ENCODE data around the gene TAS2R40. TPM values are rescaled to one million over a fixed set of nuclear protein-coding genes. Genes with fewer than 3 reads are reported as not detected.

The TAS2R40 gene
- total RNA-seq, 1 donor from 2014 or later, result not detected

DNA sequence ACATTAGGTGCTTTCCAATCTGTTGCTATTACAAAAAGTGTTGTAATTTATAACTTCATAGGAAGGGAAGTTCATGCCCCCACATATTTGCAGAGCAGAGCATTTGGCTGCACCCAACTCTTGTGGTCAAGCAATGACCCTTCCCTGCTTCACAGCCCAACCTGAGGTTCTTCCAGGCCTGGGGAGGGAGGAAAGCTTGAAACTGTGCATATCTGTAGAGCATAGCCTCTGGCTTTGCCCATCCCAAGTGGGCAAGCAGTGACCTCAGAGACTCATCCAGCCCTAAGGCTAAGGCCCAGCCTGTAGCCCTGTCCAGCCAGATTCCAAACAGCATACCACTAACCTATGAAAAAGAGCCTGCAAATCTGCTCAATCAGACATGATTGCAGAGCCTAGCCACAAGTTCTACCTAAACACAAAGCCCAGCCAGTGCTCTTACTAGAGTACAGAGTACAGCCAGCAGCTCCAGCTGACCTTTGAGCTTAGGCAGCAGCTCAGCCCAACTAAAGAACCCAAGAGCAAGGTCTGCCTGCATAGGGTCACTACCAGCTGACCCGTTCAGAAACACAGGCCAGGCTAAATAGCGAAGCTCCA, 27.0 kb downstream of the TAS2R40 start:
- H3K4me3 Mint-ChIP-seq, result no peak overlapping the region
- H3K36me3 ChIP-seq, result no peaks in the 10 kb centered on the region
- H3K9me3 ChIP-seq (ENCODE audit: low read depth), result no peaks in the 10 kb centered on the region
- peaks cover 12% of the 10 kb centered on the region for H3K9me3 Mint-ChIP-seq
- no peak overlapping the region for H3K9ac ChIP-seq
- H3K4me2 ChIP-seq, result no peak overlapping the region
- no peaks in the 10 kb centered on the region for H3K4me1 ChIP-seq
- no peak overlapping the region for H3K27ac ChIP-seq
- H3K27ac Mint-ChIP-seq, result no peak overlapping the region
- no peaks in the 10 kb centered on the region for H3K36me3 Mint-ChIP-seq
- no peaks in the 10 kb centered on the region for H3K79me2 ChIP-seq (ENCODE audit: low read depth)
- H3K4me1 Mint-ChIP-seq, result peaks cover 2% of the 10 kb centered on the region
- TF ChIP-seq EZH2 (IDR thresholded peaks at IDR 0.05), result no peak
- TF ChIP-seq EZH2phosphoT487 (IDR thresholded peaks at IDR 0.05), result no peak
- TF ChIP-seq CTCF (IDR thresholded peaks at IDR 0.05), result no peak
- no peak overlapping the region for H2AFZ ChIP-seq (replicated peaks)
- H3K4me3 ChIP-seq, result no peak overlapping the region
- no peaks in the 10 kb centered on the region for H3F3A ChIP-seq (ENCODE audit: low read depth)
- H3K27me3 ChIP-seq, result peaks cover 25% of the 10 kb centered on the region
- H3K27me3 Mint-ChIP-seq (ENCODE audit: insufficient read depth, low read depth), result no peaks in the 10 kb centered on the region
- no peaks in the 10 kb centered on the region for H4K20me1 ChIP-seq (ENCODE audit: low read depth)
- DNase-seq (ENCODE audit: low spot score), result no peak

DNA sequence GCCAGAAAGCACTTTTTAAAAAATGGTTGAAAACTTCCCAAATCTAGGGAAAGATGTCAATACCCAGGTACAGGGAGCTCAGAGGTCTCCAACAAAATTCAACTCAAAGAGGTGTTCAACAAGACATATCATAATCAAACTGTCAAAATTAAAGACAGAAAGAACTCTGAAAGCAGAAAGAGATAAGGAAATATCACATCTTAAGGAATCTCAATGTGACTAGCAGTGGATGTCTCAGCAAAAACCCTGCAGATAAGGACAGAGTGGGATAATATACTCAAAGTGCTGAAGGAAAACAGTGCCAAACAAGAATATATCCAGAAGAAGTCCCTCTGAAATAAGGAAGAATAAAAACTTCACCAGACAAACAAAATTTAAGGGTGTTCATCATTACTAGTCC, 28.4 kb downstream of the TAS2R40 start:
- TF ChIP-seq EZH2 (IDR thresholded peaks at IDR 0.05) (no peak), CTCF (IDR thresholded peaks at IDR 0.05) (no peak), EZH2phosphoT487 (IDR thresholded peaks at IDR 0.05) (no peak)
- no peak overlapping the region for H2AFZ ChIP-seq (replicated peaks)
- no peaks in the 10 kb centered on the region for H3K4me1 ChIP-seq
- H3K27me3 ChIP-seq, result peaks cover 14% of the 10 kb centered on the region
- no peak overlapping the region for H3K4me3 ChIP-seq
- no peak overlapping the region for H3K4me3 Mint-ChIP-seq
- H3K36me3 ChIP-seq, result no peaks in the 10 kb centered on the region
- H3F3A ChIP-seq (ENCODE audit: low read depth), result no peaks in the 10 kb centered on the region
- no peaks in the 10 kb centered on the region for H3K4me1 Mint-ChIP-seq
- no peaks in the 10 kb centered on the region for H3K79me2 ChIP-seq (ENCODE audit: low read depth)
- no peaks in the 10 kb centered on the region for H3K36me3 Mint-ChIP-seq
- no peak overlapping the region for H3K27ac Mint-ChIP-seq
- no peak for DNase-seq (ENCODE audit: low spot score)
- H4K20me1 ChIP-seq (ENCODE audit: low read depth), result no peaks in the 10 kb centered on the region
- H3K4me2 ChIP-seq, result no peak overlapping the region
- H3K9ac ChIP-seq, result no peak overlapping the region
- H3K27ac ChIP-seq, result no peak overlapping the region
- no peaks in the 10 kb centered on the region for H3K9me3 ChIP-seq (ENCODE audit: low read depth)
- H3K27me3 Mint-ChIP-seq (ENCODE audit: insufficient read depth, low read depth), result no peaks in the 10 kb centered on the region
- H3K9me3 Mint-ChIP-seq, result peaks cover 16% of the 10 kb centered on the region

DNA sequence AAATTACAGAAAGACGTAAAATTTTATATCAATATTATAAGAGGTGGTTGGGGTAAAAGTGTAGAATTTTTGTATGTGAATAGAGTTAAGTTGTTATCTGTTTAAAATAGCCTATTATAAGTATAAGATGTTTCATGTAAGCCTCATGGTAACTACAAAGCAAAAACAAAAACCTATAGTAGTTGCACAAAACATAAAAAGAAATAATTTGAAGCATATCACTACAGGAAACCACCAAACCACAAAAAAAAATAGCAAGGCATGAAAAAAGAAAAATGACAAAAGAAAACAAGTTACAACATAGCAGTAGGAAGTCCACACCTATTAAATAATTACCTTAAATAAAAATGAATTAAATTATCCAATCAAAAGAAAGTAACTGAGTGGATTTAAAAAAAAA, 29.0 kb downstream of the TAS2R40 start:
- Histone ChIP-seq H4K20me1 (ENCODE audit: low read depth) (no peaks in the 10 kb centered on the region), H3K27me3 (peaks cover 14% of the 10 kb centered on the region), H3K4me3 (no peak overlapping the region), H2AFZ (replicated peaks) (no peak overlapping the region), H3K36me3 (no peaks in the 10 kb centered on the region), H3K79me2 (ENCODE audit: low read depth) (no peaks in the 10 kb centered on the region), H3K4me1 (no peaks in the 10 kb centered on the region), H3F3A (ENCODE audit: low read depth) (no peaks in the 10 kb centered on the region), H3K9ac (no peak overlapping the region), H3K4me2 (no peak overlapping the region), H3K27ac (no peak overlapping the region), H3K9me3 (ENCODE audit: low read depth) (no peaks in the 10 kb centered on the region)
- DNase-seq (ENCODE audit: low spot score), result no peak
- no peak overlapping the region for H3K27ac Mint-ChIP-seq
- H3K27me3 Mint-ChIP-seq (ENCODE audit: insufficient read depth, low read depth), result no peaks in the 10 kb centered on the region
- H3K36me3 Mint-ChIP-seq, result no peaks in the 10 kb centered on the region
- no peaks in the 10 kb centered on the region for H3K4me1 Mint-ChIP-seq
- peaks cover 16% of the 10 kb centered on the region for H3K9me3 Mint-ChIP-seq
- no peak overlapping the region for H3K4me3 Mint-ChIP-seq
- no peak for TF ChIP-seq CTCF (IDR thresholded peaks at IDR 0.05)
- TF ChIP-seq EZH2phosphoT487 (IDR thresholded peaks at IDR 0.05), result no peak
- TF ChIP-seq EZH2 (IDR thresholded peaks at IDR 0.05), result no peak

All from neural progenitor cell (in vitro differentiated cells).